ENCODE data around the gene DHFR. TPM values are rescaled to one million over a fixed set of nuclear protein-coding genes. Genes with fewer than 3 reads are reported as not detected.
A peak's percentile ranks its signal among the peaks of the same experiment; 100 is the strongest.

DHFR gene
- polyA plus RNA-seq, 1 of the 3 experiments (the other 2 are of a cell fraction), result 16.6 TPM

DNA sequence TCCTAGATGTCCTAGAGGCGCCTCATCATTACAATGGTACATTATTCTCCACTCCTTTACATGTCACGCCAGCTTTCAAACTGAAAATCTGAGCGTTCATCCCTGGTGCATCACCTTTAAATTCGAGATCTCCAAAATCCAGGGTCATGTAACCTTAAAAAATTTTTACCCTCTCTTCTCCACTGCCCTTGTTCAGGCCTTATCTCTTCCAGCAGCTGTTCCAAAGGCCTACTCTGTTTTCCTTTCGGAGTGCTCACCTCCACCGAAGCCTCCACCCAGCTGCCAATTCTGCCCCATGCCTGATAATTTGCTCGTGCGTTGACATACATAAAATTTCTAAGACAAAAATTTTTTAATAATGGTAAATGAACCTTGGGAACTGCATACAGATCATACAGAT, 1.3 kb downstream of the DHFR start:
- DNase-seq, result no peak
- TF ChIP-seq SIN3A (IDR thresholded peaks at IDR 0.05; ENCODE audit: borderline replicate concordance, low read depth, low read length) (no peak), RFX5 (IDR thresholded peaks at IDR 0.05; ENCODE audit: low read length) (no peak), CTCF (IDR thresholded peaks at IDR 0.05) (no peak), YY1 (IDR thresholded peaks at IDR 0.05; ENCODE audit: low read depth) (no peak), SMC3 (IDR thresholded peaks at IDR 0.05; ENCODE audit: low read depth, low read length) (no peak), NFIC (IDR thresholded peaks at IDR 0.05; ENCODE audit: borderline replicate concordance) (no peak), CHD2 (IDR thresholded peaks at IDR 0.05; ENCODE audit: low read length, partially characterized antibody) (no peak), POLR2AphosphoS5 (IDR thresholded peaks at IDR 0.05; ENCODE audit: low read depth, low read length) (no peak), MAX (IDR thresholded peaks at IDR 0.05; ENCODE audit: low read depth) (no peak), ELF1 (IDR thresholded peaks at IDR 0.05) (no peak), RAD21 (IDR thresholded peaks at IDR 0.05; ENCODE audit: low read length) (no peak), RXRA (IDR thresholded peaks at IDR 0.05; ENCODE audit: borderline replicate concordance, low read depth) (no peak), FOSL2 (IDR thresholded peaks at IDR 0.05; ENCODE audit: borderline replicate concordance, low read depth) (no peak)
- TF ChIP-seq, protein P1, sequence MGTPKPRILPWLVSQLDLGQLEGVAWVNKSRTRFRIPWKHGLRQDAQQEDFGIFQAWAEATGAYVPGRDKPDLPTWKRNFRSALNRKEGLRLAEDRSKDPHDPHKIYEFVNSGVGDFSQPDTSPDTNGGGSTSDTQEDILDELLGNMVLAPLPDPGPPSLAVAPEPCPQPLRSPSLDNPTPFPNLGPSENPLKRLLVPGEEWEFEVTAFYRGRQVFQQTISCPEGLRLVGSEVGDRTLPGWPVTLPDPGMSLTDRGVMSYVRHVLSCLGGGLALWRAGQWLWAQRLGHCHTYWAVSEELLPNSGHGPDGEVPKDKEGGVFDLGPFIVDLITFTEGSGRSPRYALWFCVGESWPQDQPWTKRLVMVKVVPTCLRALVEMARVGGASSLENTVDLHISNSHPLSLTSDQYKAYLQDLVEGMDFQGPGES (IDR thresholded peaks at IDR 0.05; ENCODE audit: low read depth, low read length), result no peak
- H3K9ac ChIP-seq, result peak overlapping the region; percentile 87
- H3K4me1 ChIP-seq (ENCODE audit: control insufficient read depth in 1 of 2, insufficient read depth in 2 of 2, low read depth in 1 of 2, low read length in 1 of 2), result peaks cover 8 to 15% of the 10 kb centered on the region in 2 experiments; a peak in 2 of 4 replicates
- WGBS (ENCODE audit: low lambda C conversion rate), result 35% methylated on average over 8 of the region's 8 CpGs
- peaks cover 10% of the 10 kb centered on the region for H4K20me1 ChIP-seq (ENCODE audit: insufficient read depth)
- peak overlapping the region; percentile 84 to 85 for H3K4me3 ChIP-seq (ENCODE audit: low read depth in 2 of 2, low read length in 1 of 2)
- H3F3A ChIP-seq (replicated peaks; ENCODE audit: insufficient read depth), result peaks cover 2% of the 10 kb centered on the region
- CTCF ChIA-PET, result no interaction called here
- no peaks in the 10 kb centered on the region for H3K9me2 ChIP-seq
- H3K36me3 ChIP-seq (replicated peaks in 1 of 2; ENCODE audit: control insufficient read depth in 1 of 2, insufficient read depth in 2 of 2, low read length in 1 of 2), result peaks cover 13 to 28% of the 10 kb centered on the region in 2 experiments
- H3K9me3 ChIP-seq, result no peaks in the 10 kb centered on the region
- peak overlapping the region; percentile 93 for H3K4me2 ChIP-seq
- peaks cover 21% of the 10 kb centered on the region for H3K79me2 ChIP-seq (ENCODE audit: insufficient read depth)
- H2AFZ ChIP-seq (ENCODE audit: low read depth), result peak overlapping the region; percentile 1; the same call in 1 of the 2 replicates
- POLR2A ChIA-PET, result no interaction called here
- H3K27me3 ChIP-seq (ENCODE audit: insufficient read depth), result no peaks in the 10 kb centered on the region
- no peak overlapping the region for H3K27ac ChIP-seq (ENCODE audit: low read depth in 2 of 2, low read length in 1 of 2)

GRCh38 chr5:80646926-80647325, 7.9 kb downstream of the DHFR start:
- Histone ChIP-seq H4K20me1 (ENCODE audit: insufficient read depth) (no peaks in the 10 kb centered on the region), H3K36me3 (replicated peaks in 1 of 2; ENCODE audit: control insufficient read depth in 1 of 2, insufficient read depth in 2 of 2, low read length in 1 of 2) (peaks cover 32% of the 10 kb centered on the region in 2 experiments), H3K4me2 (no peak overlapping the region), H3K79me2 (ENCODE audit: insufficient read depth) (no peaks in the 10 kb centered on the region), H2AFZ (ENCODE audit: low read depth) (no peak overlapping the region), H3K9me3 (no peaks in the 10 kb centered on the region), H3K27me3 (ENCODE audit: insufficient read depth) (no peaks in the 10 kb centered on the region), H3K9me2 (no peaks in the 10 kb centered on the region), H3F3A (replicated peaks; ENCODE audit: insufficient read depth) (no peaks in the 10 kb centered on the region), H3K4me3 (ENCODE audit: low read depth in 2 of 2, low read length in 1 of 2) (no peak overlapping the region), H3K27ac (ENCODE audit: low read depth in 2 of 2, low read length in 1 of 2) (no peak overlapping the region), H3K4me1 (ENCODE audit: control insufficient read depth in 1 of 2, insufficient read depth in 2 of 2, low read depth in 1 of 2, low read length in 1 of 2) (no peaks in the 10 kb centered on the region), H3K9ac (no peak overlapping the region)
- ChIA-PET CTCF (interaction anchor here (0.9 kb wide), 1 partner anchor 25 kb away, joined by 3 read pairs; no protein-coding TSS in a partner anchor), POLR2A (no interaction called here)
- WGBS (ENCODE audit: low lambda C conversion rate), result 78% methylated on average over 3 of the region's 3 CpGs
- DNase-seq, result no peak
- TF ChIP-seq YY1 (IDR thresholded peaks at IDR 0.05; ENCODE audit: low read depth) (no peak), TAF1 (IDR thresholded peaks at IDR 0.05; ENCODE audit: borderline replicate concordance, low read depth, low read length) (no peak), REST (IDR thresholded peaks at IDR 0.05; ENCODE audit: low read depth, low read length) (no peak), GATA2 (CRISPR knock-in tag; IDR thresholded peaks at IDR 0.05) (no peak), CTCF (IDR thresholded peaks at IDR 0.05) (no peak), CHD2 (IDR thresholded peaks at IDR 0.05; ENCODE audit: low read length, partially characterized antibody) (no peak)
- TF ChIP-seq, protein P2, sequence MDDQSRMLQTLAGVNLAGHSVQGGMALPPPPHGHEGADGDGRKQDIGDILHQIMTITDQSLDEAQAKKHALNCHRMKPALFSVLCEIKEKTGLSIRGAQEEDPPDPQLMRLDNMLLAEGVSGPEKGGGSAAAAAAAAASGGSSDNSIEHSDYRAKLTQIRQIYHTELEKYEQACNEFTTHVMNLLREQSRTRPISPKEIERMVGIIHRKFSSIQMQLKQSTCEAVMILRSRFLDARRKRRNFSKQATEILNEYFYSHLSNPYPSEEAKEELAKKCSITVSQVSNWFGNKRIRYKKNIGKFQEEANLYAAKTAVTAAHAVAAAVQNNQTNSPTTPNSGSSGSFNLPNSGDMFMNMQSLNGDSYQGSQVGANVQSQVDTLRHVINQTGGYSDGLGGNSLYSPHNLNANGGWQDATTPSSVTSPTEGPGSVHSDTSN (IDR thresholded peaks at IDR 0.05), result no peak
